Panc1 (cell line): ENCODE measurements around the gene OAF. TPM values are rescaled to one million over a fixed set of nuclear protein-coding genes. Genes with fewer than 3 reads are reported as not detected.

ENCODE experiments used
- ATAC-seq: fragments of 200-7000 bp; cut with Tn5 transposase; 2 replicates; pipeline ENCODE4 v1.9.1; 2020; ENCODE audit warnings: mild to moderate bottlenecking, moderate library complexity
- BruUV-seq: library from RNA; stranded (reverse); fragments of 400-500 nt; replicated peaks from 2 replicates; lab custom pipeline; 2021; lab: Mats Ljungman, UMichigan
- CTCF ChIA-PET: fragments of 300-600 bp; sonication (Branson Sonifier 250); formaldehyde crosslinking; loops from one replicate; lab custom pipeline; 2022; ENCODE audit warnings: antibody characterized with exemption; lab: Charles Lee
- POLR2A ChIA-PET: fragments of 300-600 bp; sonication (Branson Sonifier 250); formaldehyde crosslinking; loops from one replicate; lab custom pipeline; 2022; ENCODE audit warnings: antibody characterized with exemption; lab: Charles Lee
- DNase-seq: peaks from one replicate; pipeline ENCODE4 v3.0.0-alpha.2; 2010; ENCODE audit warnings: low read depth, low spot score
- H3K27ac ChIP-seq: 2 replicates; pipeline ENCODE4 v1.5.1; 2011; ENCODE audit warnings: mild to moderate bottlenecking, low read length, inconsistent platforms
- H3K27me3 ChIP-seq: fragments of 200-500 bp; sonication (Bioruptor generic); 2 replicates; pipeline ENCODE4 v1.6.0; 2014; ENCODE audit warnings: low read length, inconsistent platforms; ENCODE audit not compliant: control insufficient read depth, insufficient read depth
- H3K36me3 ChIP-seq: fragments of 200-500 bp; sonication (Bioruptor generic); 2 replicates; pipeline ENCODE4 v1.5.1; 2014; ENCODE audit warnings: inconsistent platforms, mild to moderate bottlenecking, low read length, moderate library complexity; ENCODE audit not compliant: control insufficient read depth, insufficient read depth
- H3K4me1 ChIP-seq: 2 replicates; pipeline ENCODE4 v1.5.1; 2011; ENCODE audit warnings: inconsistent platforms, mild to moderate bottlenecking, low read length, moderate library complexity; ENCODE audit not compliant: control insufficient read depth, insufficient read depth
- H3K4me3 ChIP-seq, 2 experiments: 2 replicates each; pipeline ENCODE4 v1.5.1; 2011 to 2012; ENCODE audit warnings: low read depth in 2 of 2, low read length in 2 of 2, mild to moderate bottlenecking in 2 of 2, inconsistent platforms in 1 of 2, moderate library complexity in 1 of 2
- H3K9me3 ChIP-seq: fragments of 200-500 bp; sonication (Bioruptor generic); 2 replicates; pipeline ENCODE4 v1.5.1; 2014; ENCODE audit warnings: low read depth, mild to moderate bottlenecking, inconsistent platforms, low read length, moderate library complexity; ENCODE audit not compliant: control insufficient read depth, insufficient read depth
- CTCF ChIP-seq: fragments of 450-650 bp; IDR thresholded peaks from 2 replicates; pipeline ENCODE4 v1.5.1; 2017; ENCODE audit warnings: mild to moderate bottlenecking
- POLR2AphosphoS5 ChIP-seq: IDR thresholded peaks from 2 replicates; pipeline ENCODE4 v1.6.1; 2012; ENCODE audit warnings: mild to moderate bottlenecking, low read depth, low read length, moderate library complexity
- REST ChIP-seq, 2 experiments: IDR thresholded peaks; 2 replicates each; pipeline ENCODE4 v1.6.1; 2011 to 2012; ENCODE audit warnings: low read depth in 2 of 2, control low read depth in 1 of 2, low read length in 1 of 2, mild to moderate bottlenecking in 1 of 2, moderate library complexity in 1 of 2; ENCODE audit not compliant: insufficient read depth in 1 of 2
- SIN3A ChIP-seq: IDR thresholded peaks from 2 replicates; pipeline ENCODE4 v1.6.1; 2012; ENCODE audit warnings: low read depth, mild to moderate bottlenecking, low read length, moderate library complexity, borderline replicate concordance; ENCODE audit not compliant: insufficient read depth
- TCF7L2 ChIP-seq: IDR thresholded peaks from 2 replicates; pipeline ENCODE4 v1.6.1; 2011; ENCODE audit warnings: mild to moderate bottlenecking, low read depth, low read length, inconsistent platforms
- in situ Hi-C: cut with HindIII; loops from 2 replicates; pipeline ENCODE4 v1.10.0; 2016; ENCODE audit warnings: low sequenced_read_pairs, low pct_unique_long_range_greater_than_20kb
- intact Hi-C: fragments of 100-400 bp; cut with micrococcal nuclease; formaldehyde crosslinking; loops from one replicate; pipeline ENCODE4 v1.10.0; 2022; ENCODE audit not compliant: unreplicated experiment
- total RNA-seq: library from RNA; stranded (reverse); gene quantifications from one replicate; pipeline ENCODE4 v1.2.1, GENCODE V29; 2021; ENCODE audit not compliant: unreplicated experiment

The OAF gene
- total RNA-seq, 1 experiment from 2014 or later, result 13.7 TPM

GRCh38 chr11:120230433-120231071 is 19.7 kb downstream of the OAF start:
- intact Hi-C loops, result loop anchor here (1.0 kb wide), 1 partner anchor 58 kb away; no protein-coding TSS in a partner anchor

GRCh38 chr11:120231963-120232362 is 21.1 kb downstream of the OAF start:
- Histone ChIP-seq H3K9me3 (no peaks in the 10 kb centered on the region), H3K4me3 (no peak overlapping the region), H3K27ac (no peak overlapping the region), H3K4me1 (peaks cover 4% of the 10 kb centered on the region; the same call in 1 of the 2 replicates), H3K27me3 (peaks cover 15% of the 10 kb centered on the region), H3K36me3 (no peaks in the 10 kb centered on the region)
- in situ Hi-C loops (no loop called here), intact Hi-C loops (no loop called here)
- ChIA-PET CTCF (no interaction called here), POLR2A (no interaction called here)
- ATAC-seq, result no peak
- no peak for DNase-seq
- BruUV-seq, result no TSS peak
- TF ChIP-seq CTCF (no peak), SIN3A (no peak), TCF7L2 (no peak), POLR2AphosphoS5 (no peak), REST (IDR thresholded peaks at IDR 0.05; ENCODE audit: insufficient read depth in 1 of 2, low read depth in 2 of 2, low read length in 1 of 2) (no peak)

More at GRCh38 chr11:120230433-120231071, 19.7 kb downstream of the OAF start:
- in situ Hi-C loops, result no loop called here
- Histone ChIP-seq H3K36me3 (no peaks in the 10 kb centered on the region), H3K4me3 (no peak overlapping the region), H3K27me3 (peaks cover 15% of the 10 kb centered on the region), H3K4me1 (no peaks in the 10 kb centered on the region), H3K27ac (no peak overlapping the region), H3K9me3 (no peaks in the 10 kb centered on the region)
- ChIA-PET CTCF (interaction anchor here (0.6 kb wide), 1 partner anchor 22 kb away, joined by 8 read pairs; no protein-coding TSS in a partner anchor), POLR2A (no interaction called here)
- TF ChIP-seq TCF7L2, result no peak
- no peak for ATAC-seq
- BruUV-seq, result no TSS peak
- no peak for DNase-seq

GRCh38 chr11:120233207-120233803 is 22.5 kb downstream of the OAF start:
- Histone ChIP-seq H3K36me3 (no peaks in the 10 kb centered on the region), H3K4me3 (no peak overlapping the region), H3K27me3 (peaks cover 15% of the 10 kb centered on the region), H3K4me1 (peaks cover 4% of the 10 kb centered on the region; the same call in 1 of the 2 replicates), H3K27ac (no peak overlapping the region), H3K9me3 (no peaks in the 10 kb centered on the region)
- DNase-seq (no peak), ATAC-seq (no peak)
- CTCF ChIA-PET, result interaction anchor here (1.2 to 5.1 kb wide), 2 partner anchors 67 to 70 kb away, joined by 4 to 52 read pairs; no protein-coding TSS in a partner anchor
- POLR2A ChIA-PET, result no interaction called here
- in situ Hi-C loops, result no loop called here
- intact Hi-C loops, result no loop called here
- no TSS peak for BruUV-seq
- no peak for TF ChIP-seq CTCF
- TF ChIP-seq POLR2AphosphoS5, result no peak
- TF ChIP-seq TCF7L2, result no peak
- TF ChIP-seq REST (IDR thresholded peaks at IDR 0.05; ENCODE audit: insufficient read depth in 1 of 2, low read depth in 2 of 2, low read length in 1 of 2), result no peak
- TF ChIP-seq SIN3A, result no peak
